ENCODE results near the gene CLEC1B. TPM values are rescaled to one million over a fixed set of nuclear protein-coding genes. Genes with fewer than 3 reads are reported as not detected.
A peak's percentile ranks its signal among the peaks of the same experiment; 100 is the strongest.

Gene CLEC1B
- total and polyA plus RNA-seq, 4 donors, result 0.57 to 2.2 (median 1.5) TPM; not detected in 1

DNA sequence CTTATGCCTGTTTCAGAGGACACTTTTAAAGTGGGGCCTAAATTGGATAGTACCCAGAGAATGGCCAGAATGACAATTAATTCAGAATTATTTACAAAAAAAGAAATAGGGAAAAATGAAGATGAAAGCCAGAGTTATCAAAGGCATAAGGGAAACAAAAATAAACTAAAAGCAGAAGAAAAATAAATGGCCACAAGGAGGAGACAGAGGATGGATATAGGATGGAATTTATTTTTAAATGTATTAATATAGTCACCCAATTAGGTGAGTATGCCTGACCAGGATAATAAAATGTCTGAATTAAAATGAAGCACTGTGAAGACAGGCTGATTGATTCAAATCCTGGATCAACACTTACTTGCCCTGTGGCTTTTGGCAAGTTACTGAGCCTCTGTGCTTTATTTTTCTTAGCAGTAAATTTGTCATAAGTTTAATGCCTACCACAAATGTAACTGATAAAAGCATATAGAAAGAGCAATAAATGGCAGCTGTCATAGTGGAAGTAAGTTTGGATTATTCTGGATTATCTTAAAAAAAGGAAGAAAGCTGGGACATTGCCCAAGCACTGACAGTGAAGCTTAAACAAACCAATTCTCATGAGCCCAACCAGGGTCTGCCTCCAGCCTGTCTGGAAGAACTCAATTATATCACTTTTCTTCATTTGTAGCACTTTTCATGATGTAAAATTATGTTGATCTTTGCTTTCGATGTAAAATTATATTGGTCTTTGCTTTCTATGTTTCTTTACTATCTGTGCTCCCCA, 35.0 kb upstream of the CLEC1B start:
- no peak overlapping the region for H3K27ac ChIP-seq (ENCODE audit: low read depth in 1 of 2, low read length in 1 of 2)
- H3K4me1 ChIP-seq (ENCODE audit: control insufficient read depth in 5 of 5, insufficient read depth in 5 of 5, low read length in 5 of 5), result no peaks in the 10 kb centered on the region
- no peaks in the 10 kb centered on the region for H3K9me3 ChIP-seq (ENCODE audit: control insufficient read depth in 4 of 4, insufficient read depth in 3 of 4, low read length in 3 of 4)
- WGBS, 2 donors, result 74 to 84% methylated on average over 1 of the region's 1 CpG
- H3K4me3 ChIP-seq, result no peak overlapping the region
- TF ChIP-seq, protein P1, sequence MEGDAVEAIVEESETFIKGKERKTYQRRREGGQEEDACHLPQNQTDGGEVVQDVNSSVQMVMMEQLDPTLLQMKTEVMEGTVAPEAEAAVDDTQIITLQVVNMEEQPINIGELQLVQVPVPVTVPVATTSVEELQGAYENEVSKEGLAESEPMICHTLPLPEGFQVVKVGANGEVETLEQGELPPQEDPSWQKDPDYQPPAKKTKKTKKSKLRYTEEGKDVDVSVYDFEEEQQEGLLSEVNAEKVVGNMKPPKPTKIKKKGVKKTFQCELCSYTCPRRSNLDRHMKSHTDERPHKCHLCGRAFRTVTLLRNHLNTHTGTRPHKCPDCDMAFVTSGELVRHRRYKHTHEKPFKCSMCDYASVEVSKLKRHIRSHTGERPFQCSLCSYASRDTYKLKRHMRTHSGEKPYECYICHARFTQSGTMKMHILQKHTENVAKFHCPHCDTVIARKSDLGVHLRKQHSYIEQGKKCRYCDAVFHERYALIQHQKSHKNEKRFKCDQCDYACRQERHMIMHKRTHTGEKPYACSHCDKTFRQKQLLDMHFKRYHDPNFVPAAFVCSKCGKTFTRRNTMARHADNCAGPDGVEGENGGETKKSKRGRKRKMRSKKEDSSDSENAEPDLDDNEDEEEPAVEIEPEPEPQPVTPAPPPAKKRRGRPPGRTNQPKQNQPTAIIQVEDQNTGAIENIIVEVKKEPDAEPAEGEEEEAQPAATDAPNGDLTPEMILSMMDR (IDR thresholded peaks at IDR 0.05; ENCODE audit: control extremely low read depth, extremely low read depth), result peak; percentile 25
- DNase-seq (peak in 2 of 3 donors; percentile 32 to 36), ATAC-seq (ENCODE audit: insufficient read depth, low FRiP score) (no peak)
- H3K27me3 ChIP-seq (ENCODE audit: control insufficient read depth in 3 of 3, insufficient read depth in 3 of 3, low read length in 2 of 3), result no peaks in the 10 kb centered on the region
- no peak overlapping the region for H3K9ac ChIP-seq (ENCODE audit: insufficient read depth in 1 of 2, low read length in 2 of 2)
- no peaks in the 10 kb centered on the region for H3K36me3 ChIP-seq (ENCODE audit: control insufficient read depth in 4 of 4, insufficient read depth in 4 of 4, low read length in 4 of 4)

DNA sequence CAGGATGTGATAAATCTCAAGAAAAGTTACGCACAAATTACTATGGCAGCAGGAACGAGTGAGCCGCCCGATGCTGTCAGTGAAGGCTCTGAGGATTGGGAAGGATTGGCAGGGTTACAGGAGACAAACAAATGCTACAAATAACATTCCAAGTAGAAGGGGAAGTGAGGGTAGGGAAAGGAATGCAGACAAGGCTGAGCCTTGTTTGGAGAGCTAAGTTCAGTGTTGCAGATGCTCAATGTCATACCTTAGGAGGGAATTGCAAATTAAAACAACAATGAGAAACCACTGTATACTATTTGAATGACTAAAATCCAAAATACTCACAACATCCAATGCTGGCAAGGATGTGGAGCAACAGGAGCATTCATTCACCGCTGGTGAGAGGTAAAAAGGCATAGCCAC, 32.9 kb upstream of the CLEC1B start:
- no peak for ATAC-seq (ENCODE audit: insufficient read depth, low FRiP score)
- peak in 1 of 3 donors; percentile 15 for DNase-seq
- Histone ChIP-seq H3K9ac (ENCODE audit: insufficient read depth in 1 of 2, low read length in 2 of 2) (no peak overlapping the region), H3K36me3 (ENCODE audit: control insufficient read depth in 4 of 4, insufficient read depth in 4 of 4, low read length in 4 of 4) (no peaks in the 10 kb centered on the region), H3K4me1 (ENCODE audit: control insufficient read depth in 5 of 5, insufficient read depth in 5 of 5, low read length in 5 of 5) (no peaks in the 10 kb centered on the region), H3K9me3 (ENCODE audit: control insufficient read depth in 4 of 4, insufficient read depth in 3 of 4, low read length in 3 of 4) (no peaks in the 10 kb centered on the region), H3K27ac (ENCODE audit: low read depth in 1 of 2, low read length in 1 of 2) (no peak overlapping the region), H3K27me3 (ENCODE audit: control insufficient read depth in 3 of 3, insufficient read depth in 3 of 3, low read length in 2 of 3) (no peaks in the 10 kb centered on the region), H3K4me3 (no peak overlapping the region)
- 52 to 66% methylated on average over 5 of the region's 5 CpGs for WGBS, 2 donors
- TF ChIP-seq, protein P1 (IDR thresholded peaks at IDR 0.05; ENCODE audit: control extremely low read depth, extremely low read depth), result no peak

GRCh38 chr12:10031321-10031720, 32.4 kb upstream of the CLEC1B start:
- DNase-seq, result no peak
- ATAC-seq (ENCODE audit: insufficient read depth, low FRiP score), result no peak
- H3K9ac ChIP-seq (ENCODE audit: insufficient read depth in 1 of 2, low read length in 2 of 2), result no peak overlapping the region

More at GRCh38 chr12:10031321-10031720, 32.4 kb upstream of the CLEC1B start:
- Histone ChIP-seq H3K4me3 (no peak overlapping the region), H3K27me3 (ENCODE audit: control insufficient read depth in 3 of 3, insufficient read depth in 3 of 3, low read length in 2 of 3) (no peaks in the 10 kb centered on the region), H3K36me3 (ENCODE audit: control insufficient read depth in 4 of 4, insufficient read depth in 4 of 4, low read length in 4 of 4) (no peaks in the 10 kb centered on the region), H3K9me3 (ENCODE audit: control insufficient read depth in 4 of 4, insufficient read depth in 3 of 4, low read length in 3 of 4) (no peaks in the 10 kb centered on the region), H3K4me1 (ENCODE audit: control insufficient read depth in 5 of 5, insufficient read depth in 5 of 5, low read length in 5 of 5) (no peaks in the 10 kb centered on the region), H3K27ac (ENCODE audit: low read depth in 1 of 2, low read length in 1 of 2) (no peak overlapping the region)
- TF ChIP-seq, protein P1 (IDR thresholded peaks at IDR 0.05; ENCODE audit: control extremely low read depth, extremely low read depth), result no peak
- WGBS, 2 donors, result 51 to 62% methylated on average over 4 of the region's 4 CpGs
